ENCODE measurements around the gene C1orf174. TPM values are rescaled to one million over a fixed set of nuclear protein-coding genes. Genes with fewer than 3 reads are reported as not detected.

Gene C1orf174
- polyA plus RNA-seq (2013, experiment 1 of 2), result 30.3 TPM
- 30.5 TPM for polyA plus RNA-seq (2013, experiment 2 of 2)

DNA sequence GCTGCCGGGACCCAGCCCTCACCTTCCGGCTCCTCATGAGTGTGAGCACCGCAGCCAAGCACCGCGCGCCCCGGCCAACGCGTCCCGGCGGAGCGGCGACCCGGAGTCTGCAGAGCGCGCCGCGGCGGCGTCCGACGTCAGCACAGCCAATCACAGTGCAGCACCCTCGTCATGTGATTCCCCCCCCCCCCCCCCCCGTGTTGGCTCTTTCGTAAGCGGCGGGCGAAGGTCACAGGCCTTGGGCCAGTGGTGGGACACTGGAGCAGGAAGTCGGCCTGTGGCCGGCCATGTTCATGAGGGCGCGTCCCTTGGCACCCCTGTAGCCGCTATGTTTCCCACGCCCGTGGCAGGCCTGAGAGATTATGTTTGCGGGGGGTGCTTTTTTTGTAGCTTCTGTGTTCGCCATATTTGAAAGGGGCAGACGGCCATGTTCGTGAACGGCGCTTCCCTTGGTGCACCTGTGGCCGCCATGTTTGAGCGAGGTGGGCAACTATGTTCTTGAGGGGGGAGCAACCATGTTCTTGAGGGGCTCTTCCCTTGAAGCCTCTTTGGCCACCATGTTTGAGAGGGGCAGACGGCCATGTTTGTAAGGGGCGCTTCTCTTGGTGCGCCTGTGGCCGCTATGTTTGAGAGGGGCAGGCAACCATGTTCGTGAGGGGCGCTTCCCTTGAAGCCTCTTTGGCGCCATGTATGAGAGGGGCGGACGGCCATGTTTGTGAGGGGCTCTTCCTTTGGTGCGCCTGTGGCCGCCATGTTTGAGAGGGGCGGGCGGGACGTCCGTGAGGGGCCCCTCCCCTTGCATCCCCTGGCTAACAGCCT, at the start of gene C1orf174:
Gene C1orf174, minus strand, starts transcription at position 123 of the 819 bp plus-strand sequence. Its CDS starts 86 bp downstream, at position 37.
- H2AFZ ChIP-seq (ENCODE audit: low read length), result peak within 1 kb of the TSS; percentile 100
- peaks cover 0 to 13% of the 10 kb centered on the region in 2 donors for H3K9me3 ChIP-seq (replicated peaks in 1 of 2; ENCODE audit: control insufficient read depth in 2 of 2, insufficient read depth in 1 of 2, low read depth in 1 of 2, low read length in 2 of 2)
- no peaks in the 10 kb centered on the region for H3K27me3 ChIP-seq (ENCODE audit: control insufficient read depth in 3 of 3, insufficient read depth in 3 of 3, low read depth in 1 of 3, low read length in 3 of 3)
- peak within 1 kb of the TSS; percentile 82 for H4K91ac ChIP-seq (ENCODE audit: low read depth, low read length, poor library complexity)
- H2BK120ac ChIP-seq (ENCODE audit: low read depth, low read length), result no peak within 1 kb of the TSS
- H3K27ac ChIP-seq (replicated peaks; ENCODE audit: low read length), result peak within 1 kb of the TSS; percentile 98
- no CpG with 5 or more reads among the region's 58 CpGs for WGBS, 2 donors (ENCODE audit: extremely low coverage in 2 of 2, insufficient read length in 2 of 2, insufficient replicate concordance in 1 of 2)
- H2BK5ac ChIP-seq (ENCODE audit: low read length), result peak within 1 kb of the TSS; percentile 95
- H3K4me2 ChIP-seq (ENCODE audit: insufficient read depth, low read length, poor library complexity, severe bottlenecking), result peak within 1 kb of the TSS; percentile 94
- H2BK12ac ChIP-seq (ENCODE audit: low read length), result peak within 1 kb of the TSS; percentile 52
- H3K9ac ChIP-seq (ENCODE audit: low read depth, low read length, poor library complexity), result peak within 1 kb of the TSS; percentile 98
- peak; percentile 99 for DNase-seq (ENCODE audit: low spot score)
- H2AK5ac ChIP-seq (ENCODE audit: low read depth, low read length), result peak within 1 kb of the TSS; percentile 99
- H3K36me3 ChIP-seq (replicated peaks in 1 of 2; ENCODE audit: control insufficient read depth in 2 of 2, insufficient read depth in 2 of 2, low read length in 2 of 2), result peaks cover 1 to 14% of the 10 kb centered on the region in 2 donors
- peaks cover 3 to 4% of the 10 kb centered on the region in 2 donors for H3K4me1 ChIP-seq (ENCODE audit: control insufficient read depth in 2 of 2, insufficient read depth in 1 of 2, low read depth in 1 of 2, low read length in 2 of 2)
- H4K8ac ChIP-seq (ENCODE audit: low read depth, low read length), result peak within 1 kb of the TSS; percentile 77
- peak within 1 kb of the TSS; percentile 100 for H3K18ac ChIP-seq (ENCODE audit: low read length)
- peaks cover 11% of the 10 kb centered on the region for H3K79me1 ChIP-seq (ENCODE audit: low read depth, low read length)
- H3K23ac ChIP-seq (ENCODE audit: low read depth, low read length, poor library complexity), result peak within 1 kb of the TSS; percentile 96
- peak within 1 kb of the TSS; percentile 82 to 92 for H3K4me3 ChIP-seq (ENCODE audit: low read length in 2 of 2)
- peak within 1 kb of the TSS; percentile 98 for H2BK15ac ChIP-seq (ENCODE audit: low read length)
- peak within 1 kb of the TSS; percentile 98 for H3K14ac ChIP-seq (ENCODE audit: low read length)
- H3K4ac ChIP-seq (ENCODE audit: low read length), result peak within 1 kb of the TSS; percentile 43

DNA sequence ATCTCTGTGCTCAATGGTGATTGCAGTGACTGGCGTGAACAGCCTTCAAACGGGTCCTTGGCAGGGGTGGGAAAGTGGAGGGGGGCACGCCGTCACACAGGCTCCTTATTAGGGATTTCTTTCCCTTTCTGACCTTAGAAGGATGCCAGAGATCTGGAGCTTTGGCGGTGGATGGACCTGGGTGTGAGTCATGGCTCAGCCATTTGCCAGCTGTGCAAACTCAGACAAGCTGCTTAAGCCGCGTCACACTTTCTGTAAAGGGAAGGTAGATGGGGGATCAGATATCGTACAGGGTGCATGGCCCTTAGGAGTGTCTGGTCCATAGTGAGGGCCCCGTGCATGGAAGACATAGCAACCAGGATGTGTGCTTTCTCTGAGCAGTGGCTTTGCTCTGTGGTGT, 48.3 kb upstream of the C1orf174 start:
- H2BK15ac ChIP-seq (ENCODE audit: low read length), result no peak overlapping the region
- no peak overlapping the region for H3K4me2 ChIP-seq (ENCODE audit: insufficient read depth, low read length, poor library complexity, severe bottlenecking)
- H2BK12ac ChIP-seq (ENCODE audit: low read length), result peak overlapping the region; percentile 31
- no CpG with 5 or more reads among the region's 9 CpGs for WGBS, 2 donors (ENCODE audit: extremely low coverage in 2 of 2, insufficient read length in 2 of 2, insufficient replicate concordance in 1 of 2)
- no peak overlapping the region for H4K91ac ChIP-seq (ENCODE audit: low read depth, low read length, poor library complexity)
- H3K9ac ChIP-seq (ENCODE audit: low read depth, low read length, poor library complexity), result peak overlapping the region; percentile 27
- H3K14ac ChIP-seq (ENCODE audit: low read length), result peak overlapping the region; percentile 23
- peaks cover 0 to 19% (median 0%) of the 10 kb centered on the region in 3 experiments for H3K27me3 ChIP-seq (ENCODE audit: control insufficient read depth in 3 of 3, insufficient read depth in 3 of 3, low read depth in 1 of 3, low read length in 3 of 3)
- peak overlapping the region; percentile 61 for H2AK5ac ChIP-seq (ENCODE audit: low read depth, low read length)
- no peak overlapping the region for H2BK120ac ChIP-seq (ENCODE audit: low read depth, low read length)
- H3K27ac ChIP-seq (replicated peaks; ENCODE audit: low read length), result no peak overlapping the region
- H3K4ac ChIP-seq (ENCODE audit: low read length), result no peak overlapping the region
- no peak overlapping the region for H3K4me3 ChIP-seq (ENCODE audit: low read length in 2 of 2)
- H4K8ac ChIP-seq (ENCODE audit: low read depth, low read length), result no peak overlapping the region
- H2AFZ ChIP-seq (ENCODE audit: low read length), result no peak overlapping the region
- no peak overlapping the region for H3K18ac ChIP-seq (ENCODE audit: low read length)
- no peak for DNase-seq (ENCODE audit: low spot score)
- H3K9me3 ChIP-seq (replicated peaks in 1 of 2; ENCODE audit: control insufficient read depth in 2 of 2, insufficient read depth in 1 of 2, low read depth in 1 of 2, low read length in 2 of 2), result peaks cover 0 to 4% of the 10 kb centered on the region in 2 donors
- no peaks in the 10 kb centered on the region for H3K36me3 ChIP-seq (replicated peaks in 1 of 2; ENCODE audit: control insufficient read depth in 2 of 2, insufficient read depth in 2 of 2, low read length in 2 of 2)
- peaks cover 0 to 10% of the 10 kb centered on the region in 2 donors for H3K4me1 ChIP-seq (ENCODE audit: control insufficient read depth in 2 of 2, insufficient read depth in 1 of 2, low read depth in 1 of 2, low read length in 2 of 2)
- H3K23ac ChIP-seq (ENCODE audit: low read depth, low read length, poor library complexity), result no peak overlapping the region
- no peaks in the 10 kb centered on the region for H3K79me1 ChIP-seq (ENCODE audit: low read depth, low read length)
- H2BK5ac ChIP-seq (ENCODE audit: low read length), result no peak overlapping the region

DNA sequence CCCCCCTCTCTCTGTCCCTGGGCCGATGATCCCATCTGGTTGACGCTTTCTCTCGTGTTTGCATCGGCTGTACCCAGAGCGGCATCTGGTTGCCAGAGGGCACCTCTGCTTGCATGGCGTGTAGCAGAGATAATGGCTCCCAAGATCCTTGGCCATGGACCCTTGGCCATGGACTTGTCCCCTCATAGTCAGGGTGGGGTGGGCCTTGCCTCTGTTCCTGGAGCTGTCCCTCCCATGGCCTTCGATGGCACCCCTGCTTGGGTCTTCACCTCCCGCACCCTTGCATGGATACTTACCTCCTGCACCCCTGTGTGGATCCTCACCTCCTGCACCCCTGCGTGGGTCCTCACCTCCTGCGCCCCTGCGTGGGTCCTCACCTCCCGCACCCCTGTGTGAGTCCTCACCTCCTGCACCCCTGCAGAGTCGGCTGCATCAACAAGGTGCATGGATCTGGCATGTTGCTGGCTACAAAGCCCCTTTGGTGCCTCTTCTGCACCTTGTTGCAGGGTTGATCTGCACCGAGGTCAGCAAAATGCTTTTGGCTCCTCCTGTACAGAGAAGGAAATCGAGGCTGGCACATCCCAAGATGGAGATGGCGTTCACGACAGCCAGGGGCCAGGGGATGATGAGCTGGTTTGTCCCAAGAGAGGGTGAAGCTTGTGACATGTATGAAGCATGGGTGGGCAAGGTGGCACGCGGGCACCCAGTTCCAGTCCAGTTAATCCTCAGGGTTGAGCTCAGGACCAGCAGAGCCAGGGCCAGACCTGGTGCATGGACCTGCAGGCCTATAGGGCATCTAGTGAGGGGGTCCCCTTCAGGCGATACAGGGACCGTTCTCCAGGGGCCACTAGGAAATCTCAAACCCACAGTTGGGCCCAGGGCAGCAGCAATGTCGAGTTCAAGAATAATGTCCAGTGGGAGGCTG, 46.1 kb upstream of the C1orf174 start:
- H2BK120ac ChIP-seq (ENCODE audit: low read depth, low read length), result peak overlapping the region; percentile 70
- H2AK5ac ChIP-seq (ENCODE audit: low read depth, low read length), result peak overlapping the region; percentile 82
- H3K18ac ChIP-seq (ENCODE audit: low read length), result peak overlapping the region; percentile 74
- H2AFZ ChIP-seq (ENCODE audit: low read length), result no peak overlapping the region
- no peak overlapping the region for H3K4ac ChIP-seq (ENCODE audit: low read length)
- WGBS, 2 donors (ENCODE audit: extremely low coverage in 2 of 2, insufficient read length in 2 of 2, insufficient replicate concordance in 1 of 2), result no CpG with 5 or more reads among the region's 22 CpGs
- no peak overlapping the region for H2BK12ac ChIP-seq (ENCODE audit: low read length)
- H2BK15ac ChIP-seq (ENCODE audit: low read length), result no peak overlapping the region
- no peak overlapping the region for H3K4me2 ChIP-seq (ENCODE audit: insufficient read depth, low read length, poor library complexity, severe bottlenecking)
- H3K4me3 ChIP-seq (ENCODE audit: low read length in 2 of 2), result no peak overlapping the region
- no peak overlapping the region for H3K27ac ChIP-seq (replicated peaks; ENCODE audit: low read length)
- H3K79me1 ChIP-seq (ENCODE audit: low read depth, low read length), result no peaks in the 10 kb centered on the region
- peaks cover 0 to 22% (median 0%) of the 10 kb centered on the region in 3 experiments for H3K27me3 ChIP-seq (ENCODE audit: control insufficient read depth in 3 of 3, insufficient read depth in 3 of 3, low read depth in 1 of 3, low read length in 3 of 3)
- H3K9ac ChIP-seq (ENCODE audit: low read depth, low read length, poor library complexity), result peak overlapping the region; percentile 65
- peaks cover 0 to 10% of the 10 kb centered on the region in 2 donors for H3K4me1 ChIP-seq (ENCODE audit: control insufficient read depth in 2 of 2, insufficient read depth in 1 of 2, low read depth in 1 of 2, low read length in 2 of 2)
- peaks cover 0 to 3% of the 10 kb centered on the region in 2 donors for H3K9me3 ChIP-seq (replicated peaks in 1 of 2; ENCODE audit: control insufficient read depth in 2 of 2, insufficient read depth in 1 of 2, low read depth in 1 of 2, low read length in 2 of 2)
- no peaks in the 10 kb centered on the region for H3K36me3 ChIP-seq (replicated peaks in 1 of 2; ENCODE audit: control insufficient read depth in 2 of 2, insufficient read depth in 2 of 2, low read length in 2 of 2)
- H4K8ac ChIP-seq (ENCODE audit: low read depth, low read length), result no peak overlapping the region
- H3K23ac ChIP-seq (ENCODE audit: low read depth, low read length, poor library complexity), result no peak overlapping the region
- H3K14ac ChIP-seq (ENCODE audit: low read length), result peak overlapping the region; percentile 84
- H2BK5ac ChIP-seq (ENCODE audit: low read length), result peak overlapping the region; percentile 62
- peak overlapping the region; percentile 81 for H4K91ac ChIP-seq (ENCODE audit: low read depth, low read length, poor library complexity)
- no peak for DNase-seq (ENCODE audit: low spot score)
